Testis (tissue), 2 donors: Measurements from ENCODE around the gene BMPR1B.

Experiments
- CTCF ChIP-seq, 3 experiments: fragments of 450-650 bp in 2 of 3; fragments of 200-600 bp in 1 of 3; sonication (generic) in 1 of 3; IDR thresholded peaks; one replicate each; pipeline ENCODE4 v1.5.1; 2016 to 2019; ENCODE audit warnings: antibody characterized with exemption in 3 of 3, mild to moderate bottlenecking in 2 of 3, moderate library complexity in 1 of 3
- POLR2A ChIP-seq: fragments of 450-650 bp; IDR thresholded peaks from one replicate; pipeline ENCODE4 v1.6.1; 2017; ENCODE audit warnings: antibody characterized with exemption, mild to moderate bottlenecking, moderate library complexity

GRCh38 chr4:94722270-94722669 lies 35.5 kb upstream of the BMPR1B start:
- no peak for TF ChIP-seq CTCF (IDR thresholded peaks at IDR 0.05)
- no peak for TF ChIP-seq POLR2A
